ENCODE data around the gene SMIM30. TPM values are rescaled to one million over a fixed set of nuclear protein-coding genes. Genes with fewer than 3 reads are reported as not detected.

SMIM30 gene
- total and polyA plus RNA-seq, 2 of the 4 experiments (the other 2 are of a cell fraction) = 31.6 to 47.7 TPM

GRCh38 chr7:113083816-113084495 lies 34.4 kb downstream of the SMIM30 start (continued):
- TF ChIP-seq ELK1 (IDR thresholded peaks at IDR 0.05; ENCODE audit: borderline replicate concordance, low read depth, low read length) = no peak
- TF ChIP-seq NFE2L2 (IDR thresholded peaks at IDR 0.05; ENCODE audit: low read depth, low read length) = no peak
- no peak for TF ChIP-seq CTCF (conservative IDR thresholded peaks at IDR 0.05; ENCODE audit: low read depth, low read length)
- no peak for TF ChIP-seq FOS (IDR thresholded peaks at IDR 0.05; ENCODE audit: low read depth, low read length)
